Daoy (cell line): ENCODE results near the gene ERP27. TPM values are rescaled to one million over a fixed set of nuclear protein-coding genes. Genes with fewer than 3 reads are reported as not detected.

ENCODE experiments used
- DNase-seq: peaks from one replicate; pipeline ENCODE4 v3.0.0-alpha.2; 2015; ENCODE audit warnings: low read depth
- total RNA-seq: library from RNA; depleted of rRNA; stranded (reverse); fragments of >200 nt; shearing (Covaris generic); gene quantifications from 2 replicates; pipeline ENCODE4 v1.2.3, GENCODE V29; 2014; rRNA removed

Gene ERP27
- total RNA-seq, 1 experiment from 2014 or later, result not detected

- DNase-seq, result no peak
These were observed 67.1 kb downstream of the ERP27 start for GRCh38 chr12:14871247-14871646.

DNA sequence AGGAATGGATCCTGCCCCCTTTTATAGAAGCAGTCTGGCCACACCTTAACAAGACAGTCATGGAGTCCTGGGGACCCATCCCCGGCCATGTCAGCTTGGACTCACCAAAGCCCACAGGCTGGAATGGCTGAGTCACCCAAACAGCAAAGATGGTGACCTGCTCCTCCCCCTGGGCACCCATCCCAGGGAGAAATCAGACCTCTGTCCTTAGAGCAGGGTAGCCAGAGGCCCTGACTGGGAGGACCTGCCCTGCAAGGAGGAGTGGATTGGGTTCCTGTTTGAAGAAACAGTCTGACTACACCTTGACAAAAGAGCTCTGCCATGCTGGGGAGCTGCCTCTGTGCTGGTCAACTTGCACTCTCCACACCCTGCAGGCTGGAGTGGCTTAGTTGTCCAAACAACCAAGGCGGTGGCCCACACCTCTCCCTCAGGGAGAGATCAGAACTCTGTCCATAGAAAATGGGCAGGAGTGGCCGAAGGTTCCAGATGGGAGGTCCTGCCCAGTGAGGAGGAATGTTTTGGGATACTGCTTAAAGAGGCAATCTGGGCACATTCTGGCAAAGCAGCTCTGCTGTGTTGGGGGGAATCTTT lies 69.3 kb downstream of the ERP27 start:
- peak; percentile 27 for DNase-seq

Other genes with a start within 250 kb of the ERP27 start
- not detected in 2 replicates for gene GUCY2C, start 241.9 kb downstream of the ERP27 start, total RNA-seq
- 15.4 and 23.7 TPM in 2 replicates for gene WBP11, start 135.1 kb downstream of the ERP27 start, total RNA-seq
- 1.5 and 4.5 TPM in 2 replicates for gene C12orf60, start 134.9 kb downstream of the ERP27 start, total RNA-seq
- gene SMCO3, start 124.4 kb downstream of the ERP27 start, total RNA-seq, result 0.23 TPM in 1 of 2 replicates, not detected in the other
- not detected in 2 replicates for gene ART4, start 95.0 kb downstream of the ERP27 start, total RNA-seq
- 39.0 and 76.2 TPM in 2 replicates for gene MGP, start 52.7 kb downstream of the ERP27 start, total RNA-seq
- gene ARHGDIB, start 23.1 kb upstream of the ERP27 start, total RNA-seq, result 308 and 347 TPM in 2 replicates
- gene PDE6H, start 34.5 kb upstream of the ERP27 start, total RNA-seq, result not detected in 2 replicates